Right lobe of liver (tissue), 4 donors: ENCODE data around the gene HSD17B12.

Experiments
- CTCF ChIP-seq, 4 donors: fragments of 200-600 bp in 3 of 4; fragments of 450-650 bp in 1 of 4; IDR thresholded peaks; one replicate each; pipeline versions ENCODE4 v1.5.1 to v1.8.0; 2016 to 2022; ENCODE audit warnings: antibody characterized with exemption in 4 of 4, mild to moderate bottlenecking in 2 of 4
- POLR2A ChIP-seq: fragments of 450-650 bp; IDR thresholded peaks from one replicate; pipeline ENCODE4 v1.6.1; 2017; ENCODE audit warnings: antibody characterized with exemption, mild to moderate bottlenecking
- donor health status: DM: no; HTN: no; CAD: no.
- donor health status: DM: no; HTN: no; CAD: no.
- donor health status: DM: no; HTN: yes; CAD: no.

GRCh38 chr11:43646767-43647166 lies 33.8 kb upstream of the HSD17B12 start:
- no peak for TF ChIP-seq CTCF (IDR thresholded peaks at IDR 0.05)
- no peak for TF ChIP-seq POLR2A
